ENCODE results near the gene OR10J4.
"Not testable (repeated sequence)": the region's sequence is repeated elsewhere in the genome, so short reads cannot be mapped to it uniquely, and the experiment has no call there.

Gene OR10J4
- 0 to 0.07 (median 0) reads per million in 18 experiments for total RNA-seq

DNA sequence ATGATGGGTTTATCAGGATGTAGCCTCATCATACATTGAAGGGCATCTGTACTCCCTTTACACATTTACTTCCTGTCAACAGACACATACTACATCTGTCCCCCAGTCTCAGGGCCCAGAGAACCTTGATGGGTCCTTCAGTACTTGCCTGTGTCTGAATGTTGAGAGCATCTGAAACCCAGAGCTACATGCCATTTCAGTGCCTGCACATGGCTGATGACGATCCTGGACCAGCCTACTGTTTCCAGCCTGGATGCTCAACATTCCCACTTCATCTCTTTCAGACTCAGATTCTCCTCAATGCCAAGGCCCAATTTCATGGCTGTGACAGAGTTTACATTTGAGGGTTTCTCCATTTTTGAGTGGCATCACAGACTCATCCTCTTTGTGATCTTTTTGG lies at the start of gene OR10J4:
TSS of gene OR10J4 (plus strand) at position 301 of the 400 bp plus-strand sequence.
- DNase-seq = no peak

DNA sequence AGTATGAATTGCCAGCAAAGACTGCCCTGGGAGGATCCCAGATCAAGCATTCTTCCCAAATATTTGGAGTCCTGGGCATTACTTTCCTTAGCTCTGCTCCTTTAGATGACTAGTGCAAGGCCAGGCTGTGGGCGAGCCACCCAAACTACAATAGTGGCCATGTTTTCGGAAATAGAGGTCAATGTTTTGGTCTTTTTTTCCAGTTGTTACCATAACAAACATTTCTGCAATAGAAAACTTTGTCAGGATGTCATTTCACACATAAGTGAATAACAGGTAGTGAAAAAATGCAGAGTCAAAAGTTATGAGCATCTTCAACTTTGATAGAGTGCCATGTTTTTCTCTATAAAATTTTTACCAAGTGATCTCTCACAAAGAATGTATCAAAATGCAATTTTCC lies 25.2 kb upstream of the OR10J4 start:
- no peak for DNase-seq

DNA sequence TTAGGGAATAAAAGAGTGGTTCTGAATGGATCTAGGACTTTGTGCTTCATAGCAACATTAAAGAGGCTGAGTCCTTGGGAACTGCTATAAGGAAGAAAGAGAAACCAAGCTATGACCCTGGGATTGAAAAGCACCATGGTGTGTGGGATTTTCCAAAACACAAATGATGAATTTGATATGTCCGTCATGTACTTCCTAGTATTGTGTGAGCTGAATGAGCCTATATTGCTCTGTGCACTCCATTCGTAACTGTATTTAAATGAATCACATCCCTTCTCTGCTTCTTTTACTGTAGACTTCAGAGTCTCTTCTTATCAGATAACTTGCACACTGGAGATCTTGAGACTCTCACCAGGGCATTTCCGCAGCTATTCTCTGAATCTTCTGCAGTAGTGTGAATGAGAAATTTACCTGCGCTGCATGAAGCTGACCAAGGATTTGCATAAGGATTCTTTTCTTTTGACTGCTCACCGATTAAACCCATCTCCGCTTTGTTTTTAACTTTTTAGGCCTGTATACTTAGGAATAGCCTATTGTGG lies 23.1 kb upstream of the OR10J4 start:
- DNase-seq = no peak

DNA sequence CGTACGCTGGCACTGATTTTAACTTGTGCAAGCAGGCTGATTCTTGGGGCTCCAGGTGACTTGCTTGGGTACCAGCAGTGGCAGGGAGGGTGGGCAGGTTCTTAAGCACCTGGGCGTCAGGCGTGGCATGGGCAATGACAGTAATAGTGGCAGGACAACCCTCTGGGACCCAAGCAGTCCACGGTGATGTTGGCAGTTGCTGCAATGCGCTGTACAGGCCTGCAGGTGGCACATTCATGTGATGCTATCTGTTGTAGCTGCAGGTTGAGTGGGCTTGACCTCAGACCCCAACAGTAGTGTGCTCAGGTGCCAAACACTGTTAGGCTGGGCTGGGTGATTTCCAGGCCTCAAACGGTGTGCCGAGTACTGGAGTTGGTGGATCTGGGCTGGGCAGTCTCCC lies 10.2 kb upstream of the OR10J4 start:
- DNase-seq = no peak

DNA sequence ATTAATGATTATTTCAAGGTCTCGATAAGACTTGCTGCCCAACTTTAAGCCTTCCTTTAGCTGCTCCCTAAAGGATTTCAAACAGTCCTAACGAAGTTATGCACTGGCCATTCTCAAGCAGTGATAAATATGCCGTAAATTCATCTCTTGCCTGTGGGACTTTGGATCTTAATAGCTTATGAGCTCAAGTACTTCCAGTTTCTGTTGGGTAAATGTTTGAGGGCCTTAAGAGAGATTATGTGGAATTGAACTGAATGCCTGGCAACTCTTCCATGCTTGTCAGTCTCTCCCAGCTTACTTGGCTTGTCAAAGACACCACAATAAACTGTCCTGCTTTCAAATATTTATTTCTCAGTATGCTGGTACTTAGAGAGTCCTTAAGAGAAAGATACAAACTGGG lies 3.5 kb upstream of the OR10J4 start:
- no peak for DNase-seq

DNA sequence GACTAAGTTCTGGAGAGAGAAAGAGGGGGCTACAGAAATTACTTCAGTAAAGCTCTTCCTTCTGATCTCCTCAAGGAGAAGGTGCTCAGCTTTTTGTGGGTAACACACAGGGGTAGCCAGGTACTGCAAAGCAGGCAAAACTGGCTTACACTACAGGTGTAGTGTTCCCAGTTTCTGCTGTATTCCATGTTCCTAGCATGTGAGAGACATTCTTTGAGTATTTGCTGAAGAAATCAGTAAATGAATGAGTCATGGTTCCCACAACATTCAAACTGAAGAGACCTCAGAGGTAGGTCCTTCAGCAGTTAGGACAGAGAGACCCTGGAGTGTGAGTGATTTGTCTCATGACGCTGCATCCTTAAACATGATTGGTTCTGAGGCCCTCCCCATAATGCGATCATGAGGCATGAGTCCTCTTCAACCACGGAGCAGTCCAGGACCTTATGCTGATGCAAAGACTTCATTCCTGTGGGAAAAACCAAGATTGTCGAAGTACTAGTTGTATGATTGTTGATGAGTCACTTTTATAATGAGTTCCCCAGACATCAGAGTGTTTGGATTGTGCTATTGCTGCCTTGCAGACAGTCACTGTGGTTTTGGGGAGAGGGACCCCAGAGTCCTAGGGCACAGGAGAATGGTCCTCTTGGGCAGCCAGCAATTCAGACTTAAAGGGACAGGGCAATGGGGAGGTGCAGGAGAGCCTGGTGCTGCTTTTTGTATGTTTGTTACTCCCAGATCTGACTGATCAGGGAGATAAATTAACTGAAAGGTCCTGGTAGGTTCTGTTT lies 2.7 kb upstream of the OR10J4 start:
- no peak for DNase-seq

DNA sequence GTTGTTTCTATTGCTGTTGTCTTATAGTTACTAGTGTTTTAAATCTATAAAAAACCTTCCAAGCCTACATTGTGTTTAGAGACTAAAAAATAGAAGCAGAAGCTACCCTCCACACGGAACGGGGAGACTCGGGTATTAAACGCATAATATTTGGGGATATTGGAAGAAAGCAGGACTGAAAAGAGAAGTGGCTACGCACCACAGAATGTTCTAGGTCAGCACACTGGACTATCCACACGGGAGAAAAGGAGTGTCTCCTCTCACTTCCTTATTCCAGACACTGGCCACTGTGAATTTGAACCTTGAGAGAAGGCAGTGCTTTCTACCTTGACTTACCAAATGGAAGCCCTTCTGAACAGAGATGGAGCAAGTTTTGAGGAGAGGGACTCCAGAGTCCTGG lies 1.0 kb upstream of the OR10J4 start:
- DNase-seq = peak in 1 of 2 donors; percentile 10

DNA sequence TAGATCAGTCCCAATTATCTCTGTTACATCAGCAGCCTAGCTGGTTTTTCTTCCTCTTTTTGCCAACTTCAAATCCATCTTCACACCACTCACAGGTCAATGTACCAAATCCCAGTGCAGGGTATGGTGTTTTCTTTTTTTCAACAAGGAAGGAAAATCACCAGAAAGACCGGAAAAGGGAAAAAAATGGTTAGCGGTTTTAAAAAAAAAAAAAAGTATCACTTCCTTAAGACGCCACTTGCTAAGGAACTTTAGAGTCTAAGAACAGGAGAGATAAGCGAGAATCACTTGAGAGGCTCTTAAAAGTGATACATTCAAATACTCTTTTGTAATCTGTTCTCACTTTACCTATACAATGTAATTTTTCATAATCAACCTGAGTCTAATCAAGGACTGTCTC lies 4.5 kb downstream of the OR10J4 start:
- peak in 1 of 2 donors; percentile 21 for DNase-seq

DNA sequence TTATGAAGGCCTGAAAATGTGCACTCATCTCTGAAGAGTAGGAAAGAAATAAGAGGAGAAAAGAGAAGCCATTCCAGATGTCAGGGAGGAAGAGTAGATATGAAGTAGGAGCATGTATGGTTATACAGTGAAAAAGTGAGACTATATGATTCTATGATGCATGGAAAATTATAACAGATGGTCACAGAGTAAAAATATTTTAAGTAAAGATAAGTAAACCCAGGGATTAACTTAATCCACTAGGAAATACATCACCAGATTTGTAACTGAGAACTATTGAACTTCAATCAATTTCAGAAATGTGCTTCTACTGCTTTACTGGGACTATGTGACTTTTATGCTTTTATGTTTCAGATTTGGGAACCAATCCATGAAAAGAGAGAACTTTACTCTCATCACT lies 7.4 kb downstream of the OR10J4 start, which contains the start of gene OR10J1:
TSS of gene OR10J1 (plus strand) at position 301 of the 400 bp plus-strand sequence. CDS start at position 371, 70 bp downstream.
- no peak for DNase-seq

DNA sequence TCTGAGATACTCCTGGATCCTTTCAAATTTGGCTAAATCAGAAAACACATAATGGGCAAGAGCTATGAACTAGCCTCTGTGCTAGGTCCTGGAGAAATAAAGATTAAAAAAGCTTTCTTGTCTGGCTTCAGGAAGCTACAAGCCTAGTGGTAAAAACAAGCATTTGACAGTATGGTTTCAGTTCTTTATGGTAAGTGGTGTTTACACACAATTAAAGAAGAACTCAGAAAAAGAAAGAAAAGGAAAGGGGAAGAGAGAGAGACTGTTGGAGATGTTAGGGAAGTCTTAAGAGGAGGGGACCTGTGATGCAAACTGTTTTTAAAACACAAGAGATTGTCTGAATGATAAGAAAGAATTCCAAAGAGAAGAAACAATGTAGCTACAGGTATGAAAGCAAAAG lies 9.4 kb downstream of the OR10J4 start:
- DNase-seq = peak in 1 of 2 donors; percentile 52

DNA sequence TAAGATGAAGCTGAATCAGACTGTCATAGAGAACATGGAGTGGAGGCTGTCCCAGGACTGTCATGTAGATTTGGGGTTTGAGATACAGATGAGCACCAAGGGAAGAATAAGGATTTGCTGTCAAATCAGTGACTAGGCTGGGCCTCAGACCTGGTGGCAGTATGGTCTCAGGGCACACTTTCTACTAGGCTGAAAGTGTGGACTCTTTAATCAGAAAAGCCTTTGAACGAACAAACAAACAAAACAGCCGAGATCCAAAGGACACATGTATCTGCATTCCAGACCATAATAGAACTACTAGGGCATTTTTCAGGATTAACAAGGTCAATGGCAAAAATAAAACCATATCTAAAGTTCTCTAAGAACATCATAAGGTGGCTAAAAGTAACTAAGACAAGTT lies 10.4 kb downstream of the OR10J4 start:
- no peak for DNase-seq

DNA sequence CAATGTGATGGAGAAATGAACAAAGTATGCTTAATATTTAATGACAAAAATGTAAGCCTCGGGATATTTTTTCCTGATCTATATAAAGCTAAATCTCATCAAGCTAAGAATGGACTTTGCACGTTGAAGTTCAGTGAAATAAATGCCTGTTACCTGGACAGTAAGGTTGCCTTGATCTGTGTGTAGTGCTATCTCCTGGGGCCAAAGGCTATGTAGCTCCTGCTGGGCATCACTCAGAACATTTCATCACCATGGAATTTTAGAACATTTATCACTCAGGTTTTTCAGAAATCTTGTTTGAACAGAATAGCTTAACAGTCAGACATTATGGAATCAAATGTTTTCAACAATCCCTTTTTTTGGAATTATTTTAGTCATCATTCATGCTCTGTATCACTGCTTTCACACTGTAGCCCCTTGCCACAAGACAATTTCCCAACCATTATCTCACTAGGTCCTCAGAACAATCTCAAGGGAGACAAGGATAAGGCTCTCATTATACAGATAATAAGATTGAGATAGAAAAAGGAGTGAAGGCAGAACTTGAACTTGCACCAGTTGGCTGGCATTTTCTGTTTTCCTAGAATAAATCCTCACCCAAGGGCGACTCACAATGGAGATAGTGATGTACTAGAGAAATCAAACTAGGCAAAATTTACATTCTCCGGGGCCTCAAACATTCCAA lies 11.2 kb downstream of the OR10J4 start:
- no peak for DNase-seq

DNA sequence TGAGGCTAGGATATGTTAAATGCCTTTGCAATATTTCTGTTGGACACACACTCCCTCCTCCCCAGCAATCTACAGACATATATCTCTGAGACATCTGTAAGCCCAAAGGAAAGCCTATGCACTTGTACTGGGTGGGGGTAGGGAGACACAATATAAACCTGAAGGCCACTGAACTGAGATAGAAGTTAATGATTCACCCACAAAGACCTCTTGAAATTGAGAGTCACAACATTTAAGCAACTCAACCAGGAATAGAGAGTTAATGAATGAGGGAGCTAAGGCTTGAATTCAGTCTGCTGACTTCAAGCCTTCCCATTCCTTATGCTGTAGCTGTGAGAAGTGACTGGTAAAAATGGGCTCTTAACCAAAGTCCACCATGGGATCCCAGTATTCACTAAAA lies 12.5 kb downstream of the OR10J4 start:
- DNase-seq = no peak

DNA sequence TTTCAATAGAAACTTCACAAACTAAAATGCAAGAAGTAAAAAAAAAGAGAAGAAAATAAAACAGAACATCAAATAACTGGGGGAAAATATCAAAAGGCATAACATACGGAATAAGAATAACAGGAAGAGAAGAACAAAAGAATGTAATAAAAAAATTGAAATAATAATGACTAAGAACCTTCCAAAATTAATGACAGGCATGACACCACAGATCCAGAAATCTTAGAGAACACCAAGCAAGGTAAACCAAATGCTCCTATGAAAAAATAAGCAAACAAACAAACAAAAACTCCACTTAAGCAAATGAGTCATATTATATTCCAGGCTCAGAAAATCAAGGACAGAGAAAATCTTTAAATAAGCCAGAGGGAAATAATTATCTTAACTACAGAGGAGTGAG lies 16.2 kb downstream of the OR10J4 start:
- no peak for DNase-seq

DNA sequence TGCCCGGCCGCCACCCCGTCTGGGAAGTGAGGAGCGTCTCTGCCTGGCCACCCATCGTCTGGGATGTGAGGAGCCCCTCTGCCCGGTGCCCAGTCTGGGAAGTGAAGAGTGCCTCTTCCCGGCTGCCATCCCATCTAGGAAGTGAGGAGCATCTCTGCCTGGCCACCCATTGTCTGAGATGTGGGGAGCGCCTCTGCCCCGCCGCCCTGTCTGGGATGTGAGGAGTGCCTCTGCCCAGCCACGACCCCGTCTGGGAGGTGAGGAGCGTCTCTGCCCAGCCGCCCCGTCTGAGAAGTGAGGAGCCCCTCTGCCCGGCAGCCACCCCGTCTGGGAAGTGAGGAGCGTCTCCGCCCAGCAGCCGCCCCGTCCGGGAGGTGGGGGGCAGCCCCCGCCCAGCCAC lies 17.6 kb downstream of the OR10J4 start:
- DNase-seq = not testable (repeated sequence)

DNA sequence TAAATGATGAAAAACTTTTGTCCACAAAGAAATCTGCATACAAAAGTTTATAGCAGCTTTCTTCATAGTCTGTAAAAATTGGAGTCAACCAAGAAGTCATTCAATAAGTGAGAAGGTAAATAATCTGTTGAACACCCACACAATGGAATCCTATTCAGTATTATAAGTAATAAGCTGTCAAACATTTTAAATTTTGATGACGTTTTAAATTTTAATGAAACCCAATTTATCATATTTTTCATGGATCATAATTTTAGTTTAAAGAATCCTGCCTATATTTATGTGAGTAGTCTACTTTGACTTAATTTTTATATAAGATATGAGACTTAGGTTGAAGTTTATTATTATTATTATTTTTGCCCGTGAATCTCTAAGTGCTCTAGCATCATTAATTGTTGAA lies 27.5 kb downstream of the OR10J4 start:
- DNase-seq = no peak

DNA sequence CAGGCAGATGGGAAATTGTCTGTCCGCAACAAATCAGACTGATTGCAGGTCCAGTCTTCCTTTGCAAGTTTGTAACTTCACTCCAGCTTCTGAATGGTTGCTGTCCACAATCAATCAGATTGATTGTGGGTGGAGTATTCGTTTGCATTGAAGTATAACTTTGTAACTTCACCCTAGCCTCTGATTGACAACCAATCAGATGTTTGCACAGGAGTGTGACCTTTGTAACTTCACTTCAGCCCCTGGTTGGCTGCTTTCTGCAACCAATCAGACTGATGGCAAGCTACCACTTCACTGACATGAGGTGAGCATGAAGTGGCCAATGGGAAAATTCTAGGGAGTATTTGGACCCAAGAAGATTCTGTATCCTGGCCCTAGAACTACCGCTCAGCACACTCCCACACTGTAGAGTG lies 33.2 kb downstream of the OR10J4 start:
- no peak for DNase-seq

DNA sequence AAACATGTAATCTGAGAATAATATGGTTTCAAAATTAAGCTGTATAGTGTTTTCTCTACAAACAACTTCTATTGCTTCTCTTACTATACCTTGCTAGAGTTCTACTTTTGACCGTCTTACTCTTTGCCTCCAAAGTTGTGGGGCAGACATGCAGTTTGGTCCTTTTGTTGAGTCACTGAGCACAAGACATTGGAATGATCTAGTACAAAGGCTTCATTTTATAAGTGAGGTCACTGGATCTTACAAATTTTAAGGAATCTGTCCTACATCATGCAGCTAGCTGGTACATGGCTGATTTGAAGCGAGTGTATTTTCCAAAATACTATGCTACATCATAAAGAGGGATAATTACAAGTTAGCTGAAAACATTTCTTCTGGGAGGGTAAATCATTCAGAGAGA lies 36.3 kb downstream of the OR10J4 start:
- DNase-seq = no peak

DNA sequence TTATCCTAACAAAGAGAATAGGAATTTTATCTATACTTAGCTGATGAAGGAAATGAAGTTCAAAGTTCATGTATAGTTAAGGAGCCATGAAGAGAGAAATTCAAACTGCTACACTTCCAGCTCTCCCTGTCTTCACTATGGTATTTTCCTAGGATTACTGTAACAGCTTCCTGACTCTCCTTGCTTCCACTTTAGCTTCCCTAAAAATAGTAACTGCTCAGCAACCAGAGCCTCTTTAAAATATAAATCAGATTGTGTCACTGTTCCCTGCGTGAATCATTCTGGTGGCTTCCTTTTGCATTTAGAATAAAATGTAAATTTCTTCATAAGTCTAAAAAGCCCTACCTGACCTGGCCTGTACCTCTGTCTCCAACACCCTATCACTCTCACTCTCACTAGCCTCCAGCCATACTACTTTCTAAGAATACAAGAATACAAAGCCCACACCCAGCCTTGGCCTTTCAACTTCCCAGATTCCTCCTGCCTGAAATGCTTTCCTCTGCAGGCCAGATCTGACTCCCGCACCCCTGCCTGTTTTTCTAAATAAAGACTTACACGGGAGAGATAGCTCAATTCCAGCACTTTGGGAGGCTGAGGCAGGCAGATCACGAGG lies 38.0 kb downstream of the OR10J4 start:
- peak in 1 of 2 donors; percentile 22 for DNase-seq

DNA sequence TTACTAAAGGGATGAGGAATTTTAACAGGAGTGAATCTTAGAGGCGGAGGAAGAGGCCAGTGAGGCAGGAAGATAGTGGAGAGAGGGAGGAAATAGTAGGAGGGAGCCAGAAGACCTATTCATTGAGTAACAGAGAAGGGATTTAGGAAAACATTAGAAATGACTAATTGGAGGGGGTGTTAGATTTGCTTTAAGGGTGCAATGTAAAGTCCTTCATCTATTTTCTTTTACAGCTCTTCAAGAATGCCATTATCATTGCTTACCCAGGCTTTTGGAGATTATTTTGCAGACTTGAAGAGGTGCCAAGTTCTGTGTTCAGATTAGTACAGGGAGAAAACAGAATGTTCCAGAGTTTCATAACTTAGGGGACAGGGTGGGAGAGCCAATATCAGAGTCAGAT lies 41.3 kb downstream of the OR10J4 start:
- no peak for DNase-seq

DNA sequence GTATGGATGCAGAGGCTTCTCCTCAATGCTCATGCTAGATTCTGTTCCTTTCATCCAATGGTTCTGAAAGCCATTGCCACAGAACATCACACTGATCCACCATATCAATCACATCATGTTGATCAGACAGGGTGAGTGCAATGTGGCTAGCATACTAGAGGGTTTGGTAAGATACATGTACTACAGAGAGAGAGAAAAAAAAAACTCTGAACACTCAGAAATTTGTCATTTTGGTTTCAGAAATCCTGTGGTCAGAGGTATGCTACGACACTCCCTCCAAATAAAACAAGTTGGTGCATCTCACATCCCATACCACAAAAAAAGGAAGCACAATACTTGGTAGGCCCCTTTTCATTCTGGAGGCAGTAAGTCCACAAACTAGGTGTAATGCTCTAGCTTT lies 42.9 kb downstream of the OR10J4 start:
- DNase-seq = no peak
